Ovary (tissue), 3 donors: Measurements from ENCODE around the gene RPS6KL1.

Experiments used
- EP300 ChIP-seq: sonication (generic); formaldehyde crosslinking; IDR thresholded peaks from one replicate; pipeline ENCODE4 v1.6.1; 2017; ENCODE audit warnings: antibody characterized with exemption
- POLR2A ChIP-seq: fragments of 450-650 bp; IDR thresholded peaks from one replicate; pipeline ENCODE4 v1.6.1; 2017; ENCODE audit warnings: antibody characterized with exemption, mild to moderate bottlenecking, moderate library complexity
- TF ChIP-seq, protein P1 (sequence below), 3 donors: fragments of 450-650 bp in 2 of 3; fragments of 200-600 bp in 1 of 3; IDR thresholded peaks; one replicate each; pipeline versions ENCODE4 v1.5.1 to v1.8.0; 2016 to 2022; ENCODE audit warnings: antibody characterized with exemption in 3 of 3, mild to moderate bottlenecking in 1 of 3
- donor health status: DM: no; HTN: no; CAD: no.

DNA sequence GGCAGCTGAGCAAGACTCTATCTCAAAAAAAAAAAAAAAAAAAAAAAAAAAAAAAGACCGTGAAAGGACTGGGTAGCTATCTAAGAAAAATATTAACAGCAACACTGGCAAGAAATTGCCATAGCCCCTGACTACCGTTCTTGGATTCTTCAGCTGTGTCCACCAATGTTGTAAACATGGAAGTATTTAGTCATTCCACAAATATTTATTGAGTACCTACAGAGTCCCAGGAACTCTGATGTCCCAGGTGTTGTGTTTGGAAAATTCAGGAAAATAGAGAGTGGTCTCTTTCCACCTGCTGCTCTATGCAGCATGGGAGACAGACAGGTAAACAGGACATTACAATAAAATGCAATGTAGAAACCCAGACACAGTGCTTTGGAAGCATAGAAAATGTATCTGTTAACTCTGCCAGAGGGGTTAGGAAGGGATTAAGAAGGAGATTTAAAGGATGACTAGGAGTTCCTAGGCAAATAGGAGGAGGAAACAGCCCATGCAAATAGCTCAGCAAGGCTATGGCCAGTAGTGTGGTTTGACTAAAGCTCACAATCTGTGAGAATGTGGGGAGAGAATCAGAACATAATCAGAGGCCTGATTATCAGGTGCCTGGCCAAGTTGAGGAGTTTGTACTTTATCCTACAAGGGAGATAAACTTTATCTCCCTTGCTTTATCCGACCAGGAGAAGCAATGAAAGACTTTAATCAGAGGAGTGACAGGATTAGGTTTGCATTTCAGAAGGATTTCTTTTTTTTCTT is 43.5 kb downstream of the RPS6KL1 start:
- TF ChIP-seq POLR2A (no peak), EP300 (no peak)
- TF ChIP-seq, protein P1, sequence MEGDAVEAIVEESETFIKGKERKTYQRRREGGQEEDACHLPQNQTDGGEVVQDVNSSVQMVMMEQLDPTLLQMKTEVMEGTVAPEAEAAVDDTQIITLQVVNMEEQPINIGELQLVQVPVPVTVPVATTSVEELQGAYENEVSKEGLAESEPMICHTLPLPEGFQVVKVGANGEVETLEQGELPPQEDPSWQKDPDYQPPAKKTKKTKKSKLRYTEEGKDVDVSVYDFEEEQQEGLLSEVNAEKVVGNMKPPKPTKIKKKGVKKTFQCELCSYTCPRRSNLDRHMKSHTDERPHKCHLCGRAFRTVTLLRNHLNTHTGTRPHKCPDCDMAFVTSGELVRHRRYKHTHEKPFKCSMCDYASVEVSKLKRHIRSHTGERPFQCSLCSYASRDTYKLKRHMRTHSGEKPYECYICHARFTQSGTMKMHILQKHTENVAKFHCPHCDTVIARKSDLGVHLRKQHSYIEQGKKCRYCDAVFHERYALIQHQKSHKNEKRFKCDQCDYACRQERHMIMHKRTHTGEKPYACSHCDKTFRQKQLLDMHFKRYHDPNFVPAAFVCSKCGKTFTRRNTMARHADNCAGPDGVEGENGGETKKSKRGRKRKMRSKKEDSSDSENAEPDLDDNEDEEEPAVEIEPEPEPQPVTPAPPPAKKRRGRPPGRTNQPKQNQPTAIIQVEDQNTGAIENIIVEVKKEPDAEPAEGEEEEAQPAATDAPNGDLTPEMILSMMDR (IDR thresholded peaks at IDR 0.05), result no peak
